ENCODE data around the gene ZP3.
"Not testable (repeated sequence)": the region's sequence is repeated elsewhere in the genome, so short reads cannot be mapped to it uniquely, and the experiment has no call there.

ZP3 gene

DNA sequence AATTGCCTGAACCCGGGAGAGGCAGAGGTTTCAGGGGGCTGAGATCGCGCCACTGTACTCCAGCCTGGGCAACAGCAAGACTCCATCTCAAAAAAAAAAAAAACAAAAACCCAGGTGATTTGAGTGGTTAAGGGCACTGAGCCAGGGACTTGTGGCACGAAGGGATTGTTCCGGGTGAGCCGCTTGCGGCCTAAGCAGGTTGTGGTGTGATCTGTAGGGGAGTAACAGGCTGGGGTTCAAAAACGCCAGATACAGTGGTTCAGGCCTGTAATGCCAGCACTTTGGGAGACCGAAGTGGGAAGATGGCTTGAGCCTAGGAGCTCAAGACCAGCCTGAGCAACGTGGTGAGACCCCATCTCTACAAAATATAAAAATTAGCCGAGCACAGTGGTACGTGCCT lies 19.1 kb downstream of the ZP3 start:
- DNase-seq: not testable (repeated sequence)

DNA sequence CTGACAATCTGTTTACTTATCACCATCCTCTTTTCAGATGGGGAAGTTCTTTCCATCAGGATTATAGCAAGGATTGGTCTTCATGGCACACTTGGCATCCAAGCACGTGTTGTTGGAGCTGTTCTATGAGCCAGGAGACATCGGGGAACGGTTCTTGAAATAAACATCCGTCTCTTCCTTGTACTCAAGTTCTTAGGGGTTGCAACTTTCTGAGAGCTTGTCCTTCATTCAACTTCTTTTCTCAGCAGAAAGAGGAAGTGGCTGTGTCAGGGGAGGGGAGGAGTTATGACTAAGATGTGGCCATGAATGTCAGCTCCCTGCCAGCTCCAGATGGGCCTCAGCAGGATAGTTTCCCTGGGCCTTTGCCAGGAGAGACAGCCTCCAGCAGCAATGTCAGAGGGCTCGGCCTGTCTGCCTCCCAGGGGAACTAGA lies 20.8 kb downstream of the ZP3 start:
- DNase-seq: not testable (repeated sequence)

DNA sequence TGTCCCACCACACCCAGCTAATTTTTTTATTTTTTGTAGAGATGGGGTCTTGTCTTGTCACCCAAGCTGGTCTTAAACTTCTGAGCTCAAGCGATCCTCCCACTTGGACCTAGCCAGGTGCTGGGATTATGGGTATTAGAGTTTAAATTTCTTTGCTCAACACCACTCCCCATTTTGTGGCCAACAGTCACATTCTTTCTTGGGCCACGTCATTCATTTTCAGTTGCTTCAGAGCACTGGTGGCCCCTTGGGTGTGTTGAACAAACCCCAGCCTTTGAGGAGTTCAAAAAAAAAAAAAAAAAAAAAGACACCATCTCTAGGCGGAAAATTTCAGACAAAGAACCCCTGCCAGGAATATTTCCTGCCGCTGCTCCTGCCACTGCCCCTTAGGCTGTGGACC lies 32.3 kb downstream of the ZP3 start:
- not testable (repeated sequence) for DNase-seq

GRCh38 chr7:76458504-76458903 lies 33.8 kb downstream of the ZP3 start:
- DNase-seq: not testable (repeated sequence)

GRCh38 chr7:76460767-76461166 lies 36.0 kb downstream of the ZP3 start:
- not testable (repeated sequence) for DNase-seq

DNA sequence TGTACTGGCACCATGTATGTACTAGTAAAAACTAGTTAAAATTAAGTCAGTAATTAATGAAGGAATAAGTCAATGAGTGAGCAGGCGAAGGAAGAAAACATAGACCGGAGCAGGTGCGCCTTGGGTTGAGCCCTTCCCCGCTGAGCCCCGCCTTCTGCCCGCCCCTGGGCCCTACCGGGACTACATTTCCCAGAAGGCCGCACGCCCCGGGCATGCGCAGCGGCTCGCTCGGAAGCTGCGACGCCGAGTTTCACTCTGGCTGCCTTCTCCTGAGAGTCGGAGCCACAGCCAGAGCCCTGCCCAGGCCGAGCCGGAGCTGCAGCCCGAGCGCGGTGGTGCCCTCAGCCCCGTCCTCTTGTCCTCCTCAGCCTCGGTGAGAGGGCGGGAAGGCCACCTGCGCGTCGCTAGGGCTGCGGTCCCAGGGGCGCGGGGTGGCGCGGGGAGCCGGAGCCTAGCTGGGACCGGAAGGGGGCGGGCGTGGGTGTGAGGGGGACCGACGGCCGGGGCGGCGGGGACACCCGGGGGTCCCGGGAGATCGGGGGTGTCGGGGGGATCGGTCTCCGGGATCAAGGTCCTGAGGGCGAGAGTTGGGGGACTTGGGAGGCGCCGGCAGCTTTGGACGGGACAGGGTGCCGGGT lies 36.8 kb downstream of the ZP3 start, which contains the start of gene DTX2:
Gene DTX2, plus strand, starts transcription at position 246 of the 638 bp plus-strand sequence. CDS start 18,801 bp downstream, outside the sequence.
- DNase-seq: not testable (repeated sequence)

DNA sequence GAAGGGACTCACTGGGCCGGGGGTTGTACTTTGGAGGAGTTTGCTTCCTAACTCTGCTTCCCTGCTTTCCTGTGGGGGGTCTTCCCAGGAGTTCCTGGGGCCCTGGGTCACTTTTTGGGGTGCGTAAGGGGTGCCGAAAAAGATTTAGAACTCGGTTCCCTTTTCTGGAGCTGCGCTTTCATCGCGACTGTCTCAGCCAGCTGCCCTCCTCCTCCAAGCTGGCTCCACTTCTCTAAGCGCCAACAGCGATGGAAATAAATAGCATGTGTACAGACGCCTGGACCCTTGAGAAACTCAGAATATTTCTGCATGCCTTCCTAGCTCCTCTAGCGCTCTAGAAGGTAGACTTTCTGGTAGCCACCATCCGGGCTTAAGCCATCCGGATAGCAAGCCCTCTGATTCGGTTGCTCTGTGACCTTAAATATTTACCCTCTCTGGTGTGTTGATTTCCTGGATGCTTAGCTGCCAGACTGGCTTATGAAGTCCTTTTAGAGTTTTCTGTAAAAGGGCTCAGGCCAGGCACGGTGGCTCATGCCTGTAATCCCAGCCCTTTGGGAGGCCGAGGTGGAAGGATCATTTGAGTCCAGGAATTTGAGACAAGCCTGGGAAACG lies 37.6 kb downstream of the ZP3 start:
- DNase-seq: not testable (repeated sequence)

DNA sequence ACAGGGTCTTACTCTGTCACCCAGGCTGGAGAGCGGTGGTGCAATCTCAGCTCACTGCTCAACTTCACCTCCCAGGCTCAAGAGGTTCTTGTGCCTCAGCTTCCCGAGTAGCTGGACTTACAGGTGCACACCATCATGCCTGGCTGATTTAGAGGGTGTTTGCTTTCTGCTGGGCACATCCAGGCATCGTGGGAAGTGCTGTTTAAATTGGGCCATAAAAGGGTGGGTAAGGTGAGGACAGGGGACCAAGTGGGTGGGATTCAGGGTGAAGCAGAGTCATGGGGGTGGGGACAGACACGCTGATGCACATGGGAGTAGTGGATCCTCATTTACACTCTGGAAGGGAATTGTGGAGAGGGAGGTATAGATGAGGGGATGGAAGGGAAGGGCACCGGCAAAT lies 40.2 kb downstream of the ZP3 start:
- DNase-seq: not testable (repeated sequence)

- DNase-seq: not testable (repeated sequence)
Measured at GRCh38 chr7:76465950-76466349, 41.2 kb downstream of the ZP3 start.

DNA sequence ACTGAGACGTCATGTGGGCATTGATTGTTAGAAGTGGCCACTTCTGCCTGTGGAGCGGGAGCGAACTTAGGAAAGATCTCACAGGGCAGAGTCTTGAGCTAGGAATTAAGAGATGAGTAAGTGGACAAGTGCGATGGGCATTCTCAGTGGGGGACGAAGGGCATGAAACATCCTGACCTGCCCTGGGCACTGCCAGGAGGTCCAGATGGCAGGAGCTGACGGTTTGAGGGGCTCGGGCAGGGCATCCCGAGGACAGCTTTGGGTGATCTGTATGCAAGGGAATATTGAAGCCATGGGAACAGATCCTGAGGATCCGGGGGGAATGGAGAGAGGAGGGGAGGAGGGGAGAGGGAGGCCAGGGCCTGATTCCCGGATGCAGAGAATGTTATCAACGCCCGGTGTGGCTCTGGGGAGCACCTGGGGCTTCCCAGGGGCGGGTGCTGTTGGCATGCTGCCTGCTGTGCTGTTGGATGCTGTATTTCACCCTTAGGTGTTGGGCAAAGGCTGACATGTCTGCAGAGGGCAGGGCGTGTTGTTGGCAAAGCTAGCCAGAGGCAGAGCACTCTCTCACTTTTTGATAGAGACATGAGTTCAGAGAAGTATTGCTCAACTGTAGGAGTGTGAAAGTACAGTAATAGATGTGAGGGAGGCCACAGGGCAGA lies 43.1 kb downstream of the ZP3 start:
- DNase-seq: not testable (repeated sequence)

DNA sequence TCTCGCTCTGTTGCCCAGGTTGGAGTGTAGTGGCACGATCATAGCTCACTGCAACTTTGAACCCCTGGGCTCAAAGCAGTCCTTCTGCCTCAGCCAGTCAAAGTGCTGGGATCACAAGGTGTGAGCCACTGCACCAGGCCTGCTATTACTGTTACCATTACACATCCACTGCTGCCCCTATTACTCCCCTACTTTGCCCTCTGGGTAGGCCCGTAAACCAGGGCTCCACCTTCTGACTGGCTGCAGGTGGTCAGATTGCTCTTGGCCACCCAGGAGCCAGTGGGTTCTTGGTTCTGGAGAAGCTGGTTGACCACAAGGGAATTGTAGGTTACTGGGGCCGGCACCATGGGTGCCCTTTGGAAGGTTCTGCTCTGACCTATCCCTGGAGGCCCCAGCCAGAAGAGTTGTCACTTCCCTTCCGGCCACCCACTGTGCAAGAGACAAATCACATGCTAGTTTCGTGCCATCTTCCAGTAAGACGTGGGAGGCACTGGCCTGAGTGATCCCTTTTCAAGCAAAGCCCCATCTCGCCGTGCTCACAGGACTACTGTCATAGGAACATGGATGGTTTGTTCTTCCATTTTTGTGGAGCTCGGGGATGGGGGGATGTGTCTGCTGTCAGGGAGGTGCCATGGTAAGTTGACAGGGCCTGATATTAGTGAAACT lies 46.9 kb downstream of the ZP3 start:
- DNase-seq: not testable (repeated sequence)

- not testable (repeated sequence) for DNase-seq
Measured at GRCh38 chr7:76473097-76473496, 48.3 kb downstream of the ZP3 start.

DNA sequence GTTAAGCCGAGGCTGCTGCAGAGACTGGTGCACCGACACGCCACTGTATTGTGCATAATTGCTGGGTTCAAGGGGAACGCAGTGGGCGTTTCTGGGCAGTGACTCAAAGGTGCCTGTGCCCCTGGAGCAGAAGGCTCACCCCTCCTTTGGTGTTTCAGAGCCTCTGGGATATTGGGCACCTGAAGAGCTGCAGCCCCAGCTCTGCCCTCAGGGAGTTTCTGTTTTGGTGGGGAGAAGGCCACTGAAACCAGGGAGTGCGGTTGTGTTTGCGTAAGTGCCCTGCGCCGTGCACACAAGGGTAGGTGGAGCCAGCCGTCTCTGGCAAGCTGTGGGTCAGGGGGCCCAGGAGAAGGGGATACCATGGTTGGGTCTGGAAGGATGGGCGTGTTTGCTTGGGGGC lies 51.5 kb downstream of the ZP3 start:
- DNase-seq: not testable (repeated sequence)

DNA sequence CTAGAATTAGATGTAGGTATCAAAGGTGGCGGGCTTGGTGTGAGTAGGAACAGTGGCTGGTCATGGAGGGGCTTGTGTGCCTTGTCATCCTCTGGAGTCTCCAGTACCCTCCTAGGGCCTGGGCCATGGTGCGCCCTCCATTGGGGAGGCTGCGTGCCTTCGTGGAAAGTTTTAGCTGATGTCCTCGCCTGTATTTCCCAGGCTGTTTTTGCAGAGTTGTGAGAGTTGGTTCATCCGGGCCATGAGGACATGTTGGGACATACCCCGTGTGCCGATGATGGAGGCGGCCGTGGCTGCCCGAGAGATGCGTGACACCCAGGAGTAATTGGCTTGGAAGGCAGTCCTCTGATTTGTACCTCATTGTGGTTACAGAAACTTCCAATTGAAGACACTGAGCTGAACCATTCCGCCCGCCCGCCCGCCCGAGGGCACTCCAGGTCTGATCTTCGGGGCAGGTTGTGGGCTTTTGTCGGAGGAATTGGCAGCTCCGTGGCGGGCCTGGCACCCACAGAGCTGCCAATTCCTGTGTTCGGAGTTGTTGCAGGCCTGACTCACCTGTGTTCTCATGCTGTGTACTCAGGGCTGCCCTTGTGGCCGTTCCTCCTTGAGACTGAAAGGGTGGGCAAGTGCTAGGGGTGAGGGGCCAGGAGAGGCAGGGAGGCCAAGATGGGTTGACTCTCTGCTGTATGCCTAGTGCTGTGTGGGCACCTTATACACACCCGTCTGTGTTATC lies 52.2 kb downstream of the ZP3 start:
- DNase-seq: not testable (repeated sequence)

DNA sequence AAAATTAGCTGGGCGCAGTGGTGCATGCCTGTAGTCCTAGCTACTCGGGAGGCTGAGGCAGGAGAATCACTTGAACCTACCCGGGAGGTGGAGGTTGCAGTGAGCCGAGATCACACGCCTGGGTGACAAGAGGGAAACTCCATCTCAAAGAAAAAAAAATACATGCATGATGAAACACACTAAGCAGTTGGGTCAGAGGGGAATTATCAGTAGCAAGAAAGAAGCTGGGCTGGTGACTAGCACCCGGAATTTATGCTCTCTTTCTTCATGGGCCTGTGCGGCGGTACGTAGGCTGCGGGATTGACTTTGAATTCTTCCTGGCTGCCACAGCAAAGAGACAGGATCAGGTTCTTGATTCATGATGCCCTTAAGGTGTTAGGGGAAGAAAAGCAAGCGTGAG lies 54.9 kb downstream of the ZP3 start:
- not testable (repeated sequence) for DNase-seq

GRCh38 chr7:76480403-76481253 lies 55.9 kb downstream of the ZP3 start:
- not testable (repeated sequence) for DNase-seq

- not testable (repeated sequence) for DNase-seq
Measured at GRCh38 chr7:76482660-76483059, 57.9 kb downstream of the ZP3 start.

GRCh38 chr7:76483081-76483480 lies 58.3 kb downstream of the ZP3 start:
- not testable (repeated sequence) for DNase-seq

GRCh38 chr7:76484456-76484855 lies 59.7 kb downstream of the ZP3 start:
- not testable (repeated sequence) for DNase-seq

DNA sequence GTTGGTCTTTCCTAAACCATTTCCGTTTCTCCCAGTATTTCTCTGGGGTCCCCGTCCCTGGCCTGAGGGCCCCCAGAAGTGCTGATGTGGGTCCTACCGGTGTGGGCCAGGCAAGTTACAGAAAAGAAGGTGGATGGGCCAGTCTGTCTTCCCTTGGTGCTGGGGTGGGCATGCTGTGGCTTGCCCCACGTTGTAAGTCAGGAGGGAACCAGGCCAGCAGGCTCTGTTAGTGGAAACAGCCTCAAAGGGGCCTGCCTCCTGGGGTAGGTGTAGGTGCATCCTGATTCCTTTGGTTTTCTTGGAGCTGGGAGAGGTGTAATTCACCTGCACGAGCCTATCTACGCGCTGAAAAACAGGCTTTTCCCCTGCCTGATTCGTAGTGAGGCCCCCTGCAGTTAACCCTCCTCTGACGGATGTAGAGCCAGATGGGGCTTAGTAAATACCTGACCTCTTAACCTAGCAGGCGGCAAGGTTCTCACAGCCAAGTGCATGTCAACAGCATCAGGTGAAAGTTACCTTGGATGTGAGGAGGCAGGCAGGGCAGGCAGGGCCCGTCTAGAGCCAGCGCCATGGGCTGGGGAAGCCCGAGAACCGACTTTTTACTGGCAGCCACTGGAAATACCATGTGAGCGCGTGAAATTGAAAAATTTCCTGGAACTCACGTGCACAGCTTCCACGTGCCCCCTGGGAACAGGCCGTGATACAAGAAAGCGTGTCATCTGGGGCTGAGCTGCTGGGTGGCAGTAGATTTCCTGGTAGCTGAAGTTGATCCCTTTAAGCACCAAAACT lies 61.3 kb downstream of the ZP3 start:
- DNase-seq: not testable (repeated sequence)

- not testable (repeated sequence) for DNase-seq
Measured at GRCh38 chr7:76486618-76487017, 61.9 kb downstream of the ZP3 start.
